A204.1 (cell line): ENCODE data around the gene ALOX5.
A peak's percentile ranks its signal among the peaks of the same experiment; 100 is the strongest.

Experiments used
- FAIRE-seq: peaks from 2 replicates; lab custom pipeline; 2012; peaks lifted over from hg19 to GRCh38; lab: Jason Lieb, UNC

ALOX5 gene

GRCh38 chr10:45444022-45444421 is 70.0 kb downstream of the ALOX5 start:
- FAIRE-seq = no peak

GRCh38 chr10:45444976-45445898 is 71.2 kb downstream of the ALOX5 start:
- no peak for FAIRE-seq

GRCh38 chr10:45446858-45447257 is 72.8 kb downstream of the ALOX5 start:
- no peak for FAIRE-seq

- FAIRE-seq = no peak
Observed at GRCh38 chr10:45447416-45447815, 73.4 kb downstream of the ALOX5 start.

GRCh38 chr10:45450866-45451265 is 76.8 kb downstream of the ALOX5 start:
- no peak for FAIRE-seq

- FAIRE-seq = no peak
Observed at GRCh38 chr10:45451407-45451806, 77.4 kb downstream of the ALOX5 start.

- FAIRE-seq = no peak
Observed at GRCh38 chr10:45452268-45452667, 78.3 kb downstream of the ALOX5 start.

- no peak for FAIRE-seq
Observed at GRCh38 chr10:45452743-45453452, 78.9 kb downstream of the ALOX5 start.

GRCh38 chr10:45453639-45454255 is 79.7 kb downstream of the ALOX5 start:
- no peak for FAIRE-seq

- no peak for FAIRE-seq
Observed at GRCh38 chr10:45454262-45454661, 80.2 kb downstream of the ALOX5 start.

GRCh38 chr10:45454859-45455258 is 80.8 kb downstream of the ALOX5 start:
- no peak for FAIRE-seq

- FAIRE-seq = no peak
Observed at GRCh38 chr10:45456233-45456632, 82.2 kb downstream of the ALOX5 start.

- FAIRE-seq = no peak
Observed at GRCh38 chr10:45456822-45457221, 82.8 kb downstream of the ALOX5 start.

- FAIRE-seq = no peak
Observed at GRCh38 chr10:45457487-45457886, 83.5 kb downstream of the ALOX5 start.

GRCh38 chr10:45460235-45460878 is 86.3 kb downstream of the ALOX5 start:
- FAIRE-seq = no peak

GRCh38 chr10:45461034-45461433 is 87.0 kb downstream of the ALOX5 start:
- FAIRE-seq = no peak

- FAIRE-seq = no peak
Observed at GRCh38 chr10:45463244-45464116, 89.5 kb downstream of the ALOX5 start.

GRCh38 chr10:45464958-45465567 is 91.0 kb downstream of the ALOX5 start:
- FAIRE-seq = peak; percentile 55

- FAIRE-seq = no peak
Observed at GRCh38 chr10:45466784-45467183, 92.8 kb downstream of the ALOX5 start.

- no peak for FAIRE-seq
Observed at GRCh38 chr10:45468079-45468478, 94.1 kb downstream of the ALOX5 start.
